GM12878 (cell line): Measurements from ENCODE around the gene VIT.

Source experiments
- TAF1 ChIP-seq: IDR thresholded peaks from 2 replicates; pipeline ENCODE4 v1.6.1; 2011; ENCODE audit warnings: mild to moderate bottlenecking, low read depth, low read length, borderline replicate concordance
- TF ChIP-seq, protein P1 (sequence below), 3 experiments: IDR thresholded peaks in 2 of 3; conservative IDR thresholded peaks in 1 of 3; 2 replicates each; pipeline ENCODE4 v1.5.1; 2011; ENCODE audit warnings: low read depth in 3 of 3, low read length in 3 of 3, mild to moderate bottlenecking in 3 of 3, control low read depth in 2 of 3, moderate library complexity in 2 of 3, inconsistent platforms in 1 of 3, mixed read lengths in 1 of 3; ENCODE audit not compliant: control insufficient read depth in 2 of 3, insufficient read depth in 1 of 3; ENCODE audit errors: extremely low read depth in 1 of 3

DNA sequence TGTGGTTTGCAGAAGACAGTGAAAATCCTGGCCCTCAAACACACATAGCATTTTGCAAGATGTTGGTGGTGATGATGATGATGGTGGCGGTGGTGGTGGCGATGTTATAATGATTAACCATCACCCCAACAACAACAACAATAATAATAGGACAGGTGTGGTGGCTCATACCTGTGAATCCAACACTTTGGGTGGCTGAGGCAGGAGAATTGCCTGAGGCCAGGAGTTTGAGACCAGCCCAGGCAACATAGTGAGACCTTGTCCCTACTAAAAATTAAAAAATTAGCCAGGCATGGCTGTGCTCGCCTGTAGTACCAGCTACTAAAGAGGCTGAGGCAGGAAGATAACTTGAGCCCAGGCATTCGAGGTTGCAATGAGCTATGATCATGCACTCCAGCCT lies 3.8 kb downstream of the VIT start:
- no peak for TF ChIP-seq TAF1
- TF ChIP-seq, protein P1, sequence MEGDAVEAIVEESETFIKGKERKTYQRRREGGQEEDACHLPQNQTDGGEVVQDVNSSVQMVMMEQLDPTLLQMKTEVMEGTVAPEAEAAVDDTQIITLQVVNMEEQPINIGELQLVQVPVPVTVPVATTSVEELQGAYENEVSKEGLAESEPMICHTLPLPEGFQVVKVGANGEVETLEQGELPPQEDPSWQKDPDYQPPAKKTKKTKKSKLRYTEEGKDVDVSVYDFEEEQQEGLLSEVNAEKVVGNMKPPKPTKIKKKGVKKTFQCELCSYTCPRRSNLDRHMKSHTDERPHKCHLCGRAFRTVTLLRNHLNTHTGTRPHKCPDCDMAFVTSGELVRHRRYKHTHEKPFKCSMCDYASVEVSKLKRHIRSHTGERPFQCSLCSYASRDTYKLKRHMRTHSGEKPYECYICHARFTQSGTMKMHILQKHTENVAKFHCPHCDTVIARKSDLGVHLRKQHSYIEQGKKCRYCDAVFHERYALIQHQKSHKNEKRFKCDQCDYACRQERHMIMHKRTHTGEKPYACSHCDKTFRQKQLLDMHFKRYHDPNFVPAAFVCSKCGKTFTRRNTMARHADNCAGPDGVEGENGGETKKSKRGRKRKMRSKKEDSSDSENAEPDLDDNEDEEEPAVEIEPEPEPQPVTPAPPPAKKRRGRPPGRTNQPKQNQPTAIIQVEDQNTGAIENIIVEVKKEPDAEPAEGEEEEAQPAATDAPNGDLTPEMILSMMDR (IDR thresholded peaks at IDR 0.05 in 2 of 3, conservative IDR thresholded peaks at IDR 0.05 in 1 of 3; ENCODE audit: control insufficient read depth in 2 of 3, extremely low read depth in 1 of 3, insufficient read depth in 1 of 3, low read depth in 3 of 3, low read length in 3 of 3), result no peak
